HepG2 (cell line): ENCODE results near the gene LRRC74A. TPM values are rescaled to one million over a fixed set of nuclear protein-coding genes. Genes with fewer than 3 reads are reported as not detected.

Source experiments
- AGO2 ChIP-seq: fragments of 200-400 bp; formaldehyde crosslinking; optimal IDR thresholded peaks from 2 replicates; pipeline ENCODE3; 2017; ENCODE audit warnings: mild to moderate bottlenecking, low read depth, low read length, moderate library complexity
- ARHGAP35 ChIP-seq: sonication (generic); formaldehyde crosslinking; IDR thresholded peaks from 2 replicates; pipeline ENCODE4 v1.9.0; 2022; ENCODE audit warnings: mild to moderate bottlenecking, inconsistent platforms, moderate library complexity, missing genetic modification reagents, borderline replicate concordance
- ARNT ChIP-seq: fragments of 450-650 bp; IDR thresholded peaks from 2 replicates; pipeline ENCODE4 v1.6.1; 2017
- BRCA1 ChIP-seq: sonication (generic); formaldehyde crosslinking; IDR thresholded peaks from 2 replicates; pipeline ENCODE4 v1.4.0; 2020; ENCODE audit warnings: missing genetic modification reagents
- CEBPB ChIP-seq: IDR thresholded peaks from 2 replicates; pipeline ENCODE4 v1.6.1; 2011; ENCODE audit warnings: low read depth, low read length, improper control_type of control experiment, borderline replicate concordance
- CENPT ChIP-seq: sonication (generic); formaldehyde crosslinking; IDR thresholded peaks from 2 replicates; pipeline ENCODE4 v1.8.0; 2022; ENCODE audit warnings: low read depth, mild to moderate bottlenecking, moderate library complexity, missing genetic modification reagents
- FOSL1 ChIP-seq: sonication (generic); formaldehyde crosslinking; IDR thresholded peaks from 2 replicates; pipeline ENCODE4 v1.9.0; 2021; ENCODE audit warnings: missing genetic modification reagents, borderline replicate concordance
- KDM5B ChIP-seq: sonication (generic); formaldehyde crosslinking; IDR thresholded peaks from 2 replicates; pipeline ENCODE4 v1.4.0; 2020; ENCODE audit warnings: missing genetic modification reagents, mild to moderate bottlenecking, borderline replicate concordance
- MEIS1 ChIP-seq: sonication (generic); formaldehyde crosslinking; IDR thresholded peaks from 2 replicates; pipeline ENCODE4 v1.9.0; 2021; ENCODE audit warnings: mild to moderate bottlenecking, missing genetic modification reagents, moderate library complexity, borderline replicate concordance
- NFE2L1 ChIP-seq: sonication (generic); formaldehyde crosslinking; IDR thresholded peaks from 2 replicates; pipeline ENCODE4 v1.4.0; 2020; ENCODE audit warnings: missing genetic modification reagents, mild to moderate bottlenecking, borderline replicate concordance
- NR3C1 ChIP-seq: sonication (generic); formaldehyde crosslinking; IDR thresholded peaks from 2 replicates; pipeline ENCODE4 v1.4.0; 2020; ENCODE audit warnings: missing genetic modification reagents
- SETDB1 ChIP-seq: sonication (generic); formaldehyde crosslinking; IDR thresholded peaks from 2 replicates; pipeline ENCODE4 v1.5.1; 2020; ENCODE audit warnings: missing genetic modification reagents, mild to moderate bottlenecking, borderline replicate concordance
- SNAPC2 ChIP-seq: sonication (generic); formaldehyde crosslinking; IDR thresholded peaks from 2 replicates; pipeline ENCODE4 v1.8.1; 2022; ENCODE audit warnings: mild to moderate bottlenecking, missing genetic modification reagents
- SRSF9 ChIP-seq: fragments of 200-400 bp; formaldehyde crosslinking; IDR thresholded peaks from 2 replicates; pipeline ENCODE4 v1.6.1; 2018; ENCODE audit warnings: borderline replicate concordance, mild to moderate bottlenecking, low read depth, low read length; ENCODE audit not compliant: insufficient read depth, poor library complexity, severe bottlenecking
- TEAD3 ChIP-seq: optimal IDR thresholded peaks from 2 replicates; pipeline ENCODE3; 2016; ENCODE audit warnings: borderline replicate concordance
- ZIK1 ChIP-seq: sonication (generic); formaldehyde crosslinking; IDR thresholded peaks from 2 replicates; pipeline ENCODE4 v1.5.0; 2020; ENCODE audit warnings: mild to moderate bottlenecking, low read depth, missing genetic modification reagents, borderline replicate concordance
- ZNF10 ChIP-seq: sonication (generic); formaldehyde crosslinking; IDR thresholded peaks from 2 replicates; pipeline ENCODE4 v1.4.0; 2020; ENCODE audit warnings: mild to moderate bottlenecking, low read depth, missing genetic modification reagents, borderline replicate concordance
- ZNF260 ChIP-seq: sonication (generic); formaldehyde crosslinking; IDR thresholded peaks from 2 replicates; pipeline ENCODE4 v1.4.0; 2020; ENCODE audit warnings: missing genetic modification reagents, low read depth, mild to moderate bottlenecking, borderline replicate concordance
- ZNF562 ChIP-seq: sonication (generic); formaldehyde crosslinking; IDR thresholded peaks from 2 replicates; pipeline ENCODE4 v1.8.0; 2022; ENCODE audit warnings: missing genetic modification reagents, borderline replicate concordance
- ZNF678 ChIP-seq: sonication (generic); formaldehyde crosslinking; IDR thresholded peaks from 2 replicates; pipeline ENCODE4 v1.4.0; 2020; ENCODE audit warnings: mild to moderate bottlenecking, missing genetic modification reagents
- polyA plus RNA-seq, 8 experiments: library from polyadenylated mRNA; depleted of rRNA in 3 of 8; stranded (reverse) in 7 of 8; unstranded in 1 of 8; fragments of >200 nt; fragmentation: Illumina TruSeq in 4 of 8; extraction: Trizol in 4 of 8; gene quantifications; 2 replicates each; pipeline versions ENCODE4 v1.2.1 to v1.2.3, GENCODE V29; 2011 to 2016; ENCODE audit warnings: low read depth in 4 of 8, missing spikeins in 1 of 8, mixed read lengths in 1 of 8; ENCODE audit not compliant: insufficient read depth in 1 of 8
- total RNA-seq, 5 experiments: library from RNA; depleted of rRNA; stranded (reverse); fragments of >200 nt; fragmentation: Illumina TruSeq; extraction: Trizol; gene quantifications; 2 replicates each; pipeline ENCODE4 v1.2.3, GENCODE V29; 2016; ENCODE audit warnings: low read depth in 1 of 5
- TF ChIP-seq, protein P1 (sequence below): sonication (generic); formaldehyde crosslinking; IDR thresholded peaks from 2 replicates; pipeline ENCODE4 v1.8.1; 2023; ENCODE audit warnings: mild to moderate bottlenecking, missing genetic modification reagents
- TF ChIP-seq, protein P2 (sequence below): sonication (generic); formaldehyde crosslinking; IDR thresholded peaks from 2 replicates; pipeline ENCODE4 v1.5.1; 2020; ENCODE audit warnings: mild to moderate bottlenecking, moderate library complexity, missing genetic modification reagents
- TF ChIP-seq, protein P3 (sequence below): sonication (generic); formaldehyde crosslinking; IDR thresholded peaks from 2 replicates; pipeline ENCODE4 v1.8.1; 2022; ENCODE audit warnings: mild to moderate bottlenecking, missing genetic modification reagents
- TF ChIP-seq, protein P4 (sequence below): sonication (generic); formaldehyde crosslinking; conservative IDR thresholded peaks from 2 replicates; pipeline ENCODE4 v1.4.0; 2020; ENCODE audit warnings: mild to moderate bottlenecking, missing genetic modification reagents, moderate library complexity

Gene LRRC74A
- total and polyA plus RNA-seq, 2 of the 13 experiments (the other 11 are each of a cell fraction or from before 2014, with no cell fraction given), result not detected

DNA sequence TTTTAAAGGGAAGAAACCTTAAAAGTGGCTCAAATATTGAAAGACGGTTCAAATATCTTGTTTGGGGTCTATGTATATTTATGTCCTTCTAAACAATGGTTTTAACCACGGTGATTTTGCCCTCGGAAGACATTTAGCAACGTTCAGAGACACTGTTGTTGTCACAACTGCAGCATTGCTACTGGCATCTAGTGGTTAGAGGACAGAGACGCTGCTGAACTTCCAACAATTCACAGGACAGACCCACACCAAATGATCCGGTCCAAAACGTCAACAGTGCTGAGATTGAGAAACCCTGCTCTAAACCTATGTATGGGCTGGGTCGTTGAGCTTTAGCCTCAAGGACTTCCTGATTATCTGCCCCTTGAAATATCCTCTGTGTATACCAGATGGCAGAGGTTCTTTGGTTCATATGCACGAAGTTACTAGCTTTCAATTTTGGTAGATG lies 15.2 kb upstream of the LRRC74A start (continued):
- TF ChIP-seq, protein P1, sequence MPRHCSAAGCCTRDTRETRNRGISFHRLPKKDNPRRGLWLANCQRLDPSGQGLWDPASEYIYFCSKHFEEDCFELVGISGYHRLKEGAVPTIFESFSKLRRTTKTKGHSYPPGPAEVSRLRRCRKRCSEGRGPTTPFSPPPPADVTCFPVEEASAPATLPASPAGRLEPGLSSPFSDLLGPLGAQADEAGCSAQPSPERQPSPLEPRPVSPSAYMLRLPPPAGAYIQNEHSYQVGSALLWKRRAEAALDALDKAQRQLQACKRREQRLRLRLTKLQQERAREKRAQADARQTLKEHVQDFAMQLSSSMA (CRISPR knock-in tag), result no peak
- TF ChIP-seq SRSF9 (no peak), BRCA1 (no peak), ZNF260 (CRISPR knock-in tag) (no peak), AGO2 (no peak), NR3C1 (CRISPR knock-in tag) (no peak), CEBPB (peak; percentile 52; the same call in 1 of the 2 replicates), ZNF562 (CRISPR knock-in tag) (no peak), SETDB1 (CRISPR knock-in tag) (no peak), FOSL1 (CRISPR knock-in tag) (no peak), CENPT (CRISPR knock-in tag) (no peak), ZNF10 (CRISPR knock-in tag) (no peak), MEIS1 (no peak), SNAPC2 (CRISPR knock-in tag) (no peak), ARHGAP35 (CRISPR knock-in tag) (no peak), ARNT (no peak), ZIK1 (no peak), ZNF678 (CRISPR knock-in tag) (no peak), NFE2L1 (no peak), KDM5B (CRISPR knock-in tag) (no peak), TEAD3 (peak; percentile 39)
- TF ChIP-seq, protein P2, sequence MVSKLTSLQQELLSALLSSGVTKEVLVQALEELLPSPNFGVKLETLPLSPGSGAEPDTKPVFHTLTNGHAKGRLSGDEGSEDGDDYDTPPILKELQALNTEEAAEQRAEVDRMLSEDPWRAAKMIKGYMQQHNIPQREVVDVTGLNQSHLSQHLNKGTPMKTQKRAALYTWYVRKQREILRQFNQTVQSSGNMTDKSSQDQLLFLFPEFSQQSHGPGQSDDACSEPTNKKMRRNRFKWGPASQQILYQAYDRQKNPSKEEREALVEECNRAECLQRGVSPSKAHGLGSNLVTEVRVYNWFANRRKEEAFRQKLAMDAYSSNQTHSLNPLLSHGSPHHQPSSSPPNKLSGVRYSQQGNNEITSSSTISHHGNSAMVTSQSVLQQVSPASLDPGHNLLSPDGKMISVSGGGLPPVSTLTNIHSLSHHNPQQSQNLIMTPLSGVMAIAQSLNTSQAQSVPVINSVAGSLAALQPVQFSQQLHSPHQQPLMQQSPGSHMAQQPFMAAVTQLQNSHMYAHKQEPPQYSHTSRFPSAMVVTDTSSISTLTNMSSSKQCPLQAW (CRISPR knock-in tag), result no peak
- TF ChIP-seq, protein P3, sequence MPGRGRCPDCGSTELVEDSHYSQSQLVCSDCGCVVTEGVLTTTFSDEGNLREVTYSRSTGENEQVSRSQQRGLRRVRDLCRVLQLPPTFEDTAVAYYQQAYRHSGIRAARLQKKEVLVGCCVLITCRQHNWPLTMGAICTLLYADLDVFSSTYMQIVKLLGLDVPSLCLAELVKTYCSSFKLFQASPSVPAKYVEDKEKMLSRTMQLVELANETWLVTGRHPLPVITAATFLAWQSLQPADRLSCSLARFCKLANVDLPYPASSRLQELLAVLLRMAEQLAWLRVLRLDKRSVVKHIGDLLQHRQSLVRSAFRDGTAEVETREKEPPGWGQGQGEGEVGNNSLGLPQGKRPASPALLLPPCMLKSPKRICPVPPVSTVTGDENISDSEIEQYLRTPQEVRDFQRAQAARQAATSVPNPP (CRISPR knock-in tag), result no peak
- TF ChIP-seq, protein P4, sequence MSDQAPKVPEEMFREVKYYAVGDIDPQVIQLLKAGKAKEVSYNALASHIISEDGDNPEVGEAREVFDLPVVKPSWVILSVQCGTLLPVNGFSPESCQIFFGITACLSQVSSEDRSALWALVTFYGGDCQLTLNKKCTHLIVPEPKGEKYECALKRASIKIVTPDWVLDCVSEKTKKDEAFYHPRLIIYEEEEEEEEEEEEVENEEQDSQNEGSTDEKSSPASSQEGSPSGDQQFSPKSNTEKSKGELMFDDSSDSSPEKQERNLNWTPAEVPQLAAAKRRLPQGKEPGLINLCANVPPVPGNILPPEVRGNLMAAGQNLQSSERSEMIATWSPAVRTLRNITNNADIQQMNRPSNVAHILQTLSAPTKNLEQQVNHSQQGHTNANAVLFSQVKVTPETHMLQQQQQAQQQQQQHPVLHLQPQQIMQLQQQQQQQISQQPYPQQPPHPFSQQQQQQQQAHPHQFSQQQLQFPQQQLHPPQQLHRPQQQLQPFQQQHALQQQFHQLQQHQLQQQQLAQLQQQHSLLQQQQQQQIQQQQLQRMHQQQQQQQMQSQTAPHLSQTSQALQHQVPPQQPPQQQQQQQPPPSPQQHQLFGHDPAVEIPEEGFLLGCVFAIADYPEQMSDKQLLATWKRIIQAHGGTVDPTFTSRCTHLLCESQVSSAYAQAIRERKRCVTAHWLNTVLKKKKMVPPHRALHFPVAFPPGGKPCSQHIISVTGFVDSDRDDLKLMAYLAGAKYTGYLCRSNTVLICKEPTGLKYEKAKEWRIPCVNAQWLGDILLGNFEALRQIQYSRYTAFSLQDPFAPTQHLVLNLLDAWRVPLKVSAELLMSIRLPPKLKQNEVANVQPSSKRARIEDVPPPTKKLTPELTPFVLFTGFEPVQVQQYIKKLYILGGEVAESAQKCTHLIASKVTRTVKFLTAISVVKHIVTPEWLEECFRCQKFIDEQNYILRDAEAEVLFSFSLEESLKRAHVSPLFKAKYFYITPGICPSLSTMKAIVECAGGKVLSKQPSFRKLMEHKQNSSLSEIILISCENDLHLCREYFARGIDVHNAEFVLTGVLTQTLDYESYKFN (CRISPR knock-in tag), result 0 out of 2 replicates have a peak, but pooled peaks have one; percentile 26
